ENCODE measurements around the gene VAV3. TPM values are rescaled to one million over a fixed set of nuclear protein-coding genes. Genes with fewer than 3 reads are reported as not detected.
"Not testable (repeated sequence)": the region's sequence is repeated elsewhere in the genome, so short reads cannot be mapped to it uniquely, and the experiment has no call there.

The VAV3 gene
- total RNA-seq, 2 donors from 2014 or later, result 2.5 to 4.3 TPM

DNA sequence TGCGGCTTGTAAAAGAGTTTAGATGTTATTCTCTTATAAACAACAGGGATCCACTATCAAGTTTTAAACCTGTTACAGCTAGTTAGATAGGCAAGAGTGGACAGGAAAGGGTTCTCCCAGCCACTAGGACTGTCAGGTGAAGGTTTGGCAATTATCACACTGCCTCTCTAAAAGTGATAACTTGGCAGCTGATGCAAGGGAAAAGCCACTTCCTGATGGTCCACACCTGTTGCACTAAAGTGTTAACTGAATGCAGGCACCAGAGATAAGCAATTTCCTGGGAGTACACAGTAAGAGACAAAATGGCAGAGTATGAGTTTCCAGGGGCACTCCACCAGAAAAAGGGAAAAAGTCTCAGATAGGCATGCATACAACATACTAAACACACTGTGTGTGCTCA, 99.4 kb downstream of the VAV3 start:
- no peak for ATAC-seq
- intact Hi-C loops (cut with DNase I), result no loop called here
- no peak for DNase-seq

DNA sequence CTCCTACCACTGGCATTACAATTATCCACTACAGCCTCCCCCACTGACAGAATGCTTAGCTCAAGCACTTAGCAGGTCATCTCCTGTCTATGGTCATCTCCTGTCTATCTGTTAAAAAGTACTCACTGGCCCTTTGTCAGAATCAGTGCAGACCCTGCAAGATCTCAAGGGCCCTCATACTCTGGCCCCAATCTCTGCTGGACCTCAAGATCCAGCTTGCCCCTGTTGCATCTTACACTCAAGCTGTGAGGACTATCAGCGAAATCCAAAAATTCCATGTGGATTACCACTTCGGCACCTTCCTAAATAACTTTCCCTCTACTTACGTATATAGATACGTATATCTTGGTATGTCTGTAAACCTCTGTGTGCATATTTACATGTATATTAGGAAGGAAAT, 101.6 kb downstream of the VAV3 start:
- no peak for ATAC-seq
- intact Hi-C loops (cut with DNase I), result no loop called here

GRCh38 chr1:107862064-107862463, 102.9 kb downstream of the VAV3 start:
- ATAC-seq (no peak), DNase-seq (no peak)
- intact Hi-C loops (cut with DNase I), result no loop called here

More for the DNA sequence above, 101.6 kb downstream of the VAV3 start:
- no peak for DNase-seq

DNA sequence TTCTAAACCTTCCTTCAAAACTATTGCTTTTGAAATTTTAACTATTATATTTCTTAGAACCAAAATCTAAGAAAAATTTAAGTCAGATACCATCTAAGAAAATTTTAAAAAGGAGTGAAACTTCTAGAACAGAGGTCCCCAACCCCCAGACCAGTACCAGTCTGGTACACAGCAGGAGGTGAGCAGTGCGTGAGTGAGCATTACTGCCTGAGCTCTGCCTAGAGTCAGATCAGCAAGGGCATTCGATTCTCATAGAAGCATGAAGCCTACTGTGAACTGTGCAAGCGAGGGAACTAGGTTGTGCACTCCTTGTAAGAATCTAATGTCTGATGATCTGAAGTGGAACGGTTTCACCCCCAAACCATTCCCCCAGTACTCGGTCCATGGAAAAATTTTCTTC, 106.7 kb downstream of the VAV3 start:
- intact Hi-C loops (cut with DNase I), result no loop called here
- no peak for DNase-seq
- ATAC-seq, result no peak

DNA sequence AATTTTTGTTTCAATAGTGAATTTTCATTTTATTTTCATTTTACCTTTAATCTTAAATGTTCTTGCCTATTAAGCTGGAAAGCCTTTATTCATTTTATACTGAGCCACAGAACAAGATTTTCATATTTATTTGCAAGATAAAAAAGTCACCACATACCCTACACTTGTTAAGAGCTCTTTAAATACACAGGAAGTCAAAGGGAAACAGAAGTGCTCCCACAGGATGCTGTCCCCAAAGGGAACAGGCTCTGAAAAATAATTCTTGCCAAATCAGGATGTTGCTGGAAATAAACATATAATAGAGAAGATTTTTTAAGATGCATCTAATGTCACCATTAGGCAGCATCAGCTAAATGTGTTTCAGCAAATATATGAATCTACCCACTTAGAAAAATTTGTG, 113.6 kb downstream of the VAV3 start:
- ATAC-seq (no peak), DNase-seq (no peak)
- intact Hi-C loops (cut with DNase I), result no loop called here

GRCh38 chr1:107844541-107845194, 120.3 kb downstream of the VAV3 start:
- DNase-seq, result peak; percentile 27

GRCh38 chr1:107843989-107844388, 121.0 kb downstream of the VAV3 start:
- ATAC-seq (no peak), DNase-seq (no peak)
- intact Hi-C loops (cut with DNase I), result loop anchor here in 1 of 2 donors (10.0 kb wide), 1 partner anchor 49 kb away; no protein-coding TSS in a partner anchor

More at GRCh38 chr1:107844541-107845194, 120.3 kb downstream of the VAV3 start:
- intact Hi-C loops (cut with DNase I), result loop anchor here in 1 of 2 donors (10.0 kb wide), 1 partner anchor 50 kb away; no protein-coding TSS in a partner anchor
- not testable (repeated sequence) for ATAC-seq

DNA sequence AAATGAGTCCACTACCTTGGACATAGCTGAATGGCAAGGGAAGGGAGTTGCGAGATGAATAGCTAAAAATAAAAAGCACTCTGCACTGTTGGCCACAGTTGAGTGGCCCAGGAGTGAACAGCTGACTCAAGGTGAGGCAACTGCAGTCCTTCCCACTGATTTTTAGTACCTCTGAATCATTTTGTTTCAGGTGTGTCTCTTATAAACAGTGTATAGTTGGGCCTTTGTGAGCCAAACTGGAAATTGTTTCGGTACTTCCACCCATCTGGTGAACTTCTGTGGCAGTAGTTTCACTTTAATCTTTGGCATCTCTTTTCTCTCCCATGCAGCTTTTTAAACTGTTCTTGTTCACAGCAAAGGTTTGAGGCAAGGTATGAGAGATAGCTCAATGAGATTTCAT, 122.7 kb downstream of the VAV3 start:
- intact Hi-C loops (cut with DNase I), result loop anchor here in 1 of 2 donors (10.0 kb wide), 1 partner anchor 47 kb away; no protein-coding TSS in a partner anchor
- ATAC-seq (no peak), DNase-seq (no peak)

GRCh38 chr1:107840725-107841124, 124.3 kb downstream of the VAV3 start:
- no peak for ATAC-seq
- intact Hi-C loops (cut with DNase I), result loop anchor here in 1 of 2 donors (10.0 kb wide), 1 partner anchor 46 kb away; no protein-coding TSS in a partner anchor

GRCh38 chr1:107838056-107838455, 126.9 kb downstream of the VAV3 start:
- intact Hi-C loops (cut with DNase I), result no loop called here
- no peak for DNase-seq
- ATAC-seq, result no peak

More at GRCh38 chr1:107840725-107841124, 124.3 kb downstream of the VAV3 start:
- DNase-seq, result no peak

DNA sequence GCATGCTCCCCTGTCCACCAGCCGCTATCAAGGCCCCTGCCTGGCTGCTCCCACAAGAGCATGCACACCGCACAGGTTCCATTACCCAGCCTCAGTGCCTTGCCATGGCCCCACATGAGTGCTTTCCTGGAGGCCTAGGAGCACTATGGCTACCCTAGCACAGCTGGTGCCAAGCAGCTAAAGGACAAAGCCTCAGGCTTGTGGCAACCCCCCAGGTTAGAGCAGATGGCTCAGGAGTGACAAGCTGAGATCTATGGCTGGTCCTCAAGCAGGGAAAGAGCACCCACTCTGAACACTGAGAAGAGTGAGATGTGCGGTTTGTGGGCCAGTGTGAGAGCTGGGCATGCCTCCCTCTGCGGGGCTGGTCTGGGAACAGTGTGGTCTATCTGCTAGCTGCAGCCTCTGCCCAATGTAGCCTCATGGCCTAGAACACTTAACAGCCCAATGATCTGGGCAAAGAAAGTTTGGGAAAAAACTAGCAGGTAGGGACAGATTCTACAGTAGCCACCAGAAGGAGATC, 129.8 kb downstream of the VAV3 start:
- DNase-seq, result no peak
- intact Hi-C loops (cut with DNase I), result no loop called here
- ATAC-seq, result no peak

DNA sequence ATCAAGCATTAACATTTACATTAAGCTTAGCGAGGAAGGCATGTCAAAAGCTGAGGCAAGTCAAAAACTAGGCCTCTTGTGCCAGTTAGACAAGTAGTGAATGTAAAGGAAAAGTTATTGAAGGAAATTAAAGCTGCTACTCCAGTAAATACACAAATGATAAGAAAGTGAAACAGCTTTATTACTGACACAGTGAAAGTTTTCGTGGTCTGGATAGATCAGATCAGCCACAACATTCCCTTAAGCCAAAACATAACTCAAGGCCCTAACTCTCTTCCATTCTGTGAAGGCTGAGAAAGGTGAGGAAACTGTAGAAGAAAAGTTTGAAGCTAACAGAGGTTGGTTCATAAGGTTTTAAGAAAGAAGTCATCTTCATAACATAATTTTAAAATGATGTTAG, 131.9 kb downstream of the VAV3 start:
- ATAC-seq, result no peak
- DNase-seq, result no peak
- intact Hi-C loops (cut with DNase I), result no loop called here

DNA sequence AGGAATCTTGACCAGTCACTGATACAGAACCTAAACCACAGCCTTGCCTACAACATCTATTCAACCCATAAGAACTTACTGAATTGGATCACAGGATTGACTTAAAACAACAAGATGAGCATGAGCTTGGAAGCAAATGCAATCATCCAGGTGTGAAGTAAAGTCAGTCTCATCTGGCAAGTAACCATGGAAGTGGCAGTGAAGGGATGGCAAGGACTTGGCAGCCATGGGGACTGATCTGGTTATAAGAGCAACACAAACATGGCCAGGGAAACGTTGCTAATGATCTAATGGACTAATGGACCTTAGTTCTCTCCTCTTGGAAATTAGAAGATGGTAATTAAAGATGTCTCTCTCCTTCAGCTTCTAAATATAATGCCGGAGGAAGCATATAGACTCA, 133.1 kb downstream of the VAV3 start:
- intact Hi-C loops (cut with DNase I), result no loop called here
- DNase-seq (no peak), ATAC-seq (no peak)

DNA sequence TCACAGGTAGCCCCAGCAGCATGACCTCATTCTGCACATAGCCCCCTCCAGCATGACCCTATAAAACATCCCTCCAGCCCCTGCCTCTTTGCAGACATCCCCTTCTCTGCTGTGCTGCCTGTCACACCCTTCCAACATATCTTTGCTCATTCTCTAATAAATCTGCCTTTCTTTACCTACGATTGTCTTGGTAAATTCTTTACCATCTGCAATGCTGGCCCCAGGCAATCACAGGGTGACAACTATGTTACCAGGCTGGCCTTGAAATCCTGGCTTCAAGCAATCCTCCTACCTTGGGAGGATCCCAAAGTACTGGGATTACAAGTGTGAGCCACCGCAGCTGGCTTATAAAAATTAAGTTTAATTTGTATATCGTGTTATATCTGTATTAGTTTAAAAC, 134.5 kb downstream of the VAV3 start:
- no peak for DNase-seq
- intact Hi-C loops (cut with DNase I), result no loop called here

DNA sequence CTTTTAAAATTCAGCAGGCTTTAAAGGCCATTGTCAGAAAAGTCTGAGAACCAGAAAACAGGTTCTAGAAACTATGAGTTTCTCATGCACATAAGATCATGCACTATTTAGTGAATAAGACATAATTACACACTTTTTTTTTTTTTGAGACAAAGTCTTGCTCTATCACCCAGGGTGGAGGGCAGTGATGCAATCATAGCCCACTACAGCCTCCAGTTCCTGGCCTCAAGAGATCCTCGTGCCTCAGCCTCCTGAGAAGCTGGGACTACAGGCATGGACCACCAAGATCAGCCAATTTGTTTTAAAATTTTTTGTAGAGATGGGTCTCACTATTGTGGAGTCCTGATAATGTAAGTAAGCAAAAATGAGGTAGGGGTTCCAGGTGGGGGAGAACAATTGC, 134.9 kb downstream of the VAV3 start:
- no peak for DNase-seq
- intact Hi-C loops (cut with DNase I), result no loop called here

More for the DNA sequence above, 134.5 kb downstream of the VAV3 start:
- ATAC-seq, result no peak

DNA sequence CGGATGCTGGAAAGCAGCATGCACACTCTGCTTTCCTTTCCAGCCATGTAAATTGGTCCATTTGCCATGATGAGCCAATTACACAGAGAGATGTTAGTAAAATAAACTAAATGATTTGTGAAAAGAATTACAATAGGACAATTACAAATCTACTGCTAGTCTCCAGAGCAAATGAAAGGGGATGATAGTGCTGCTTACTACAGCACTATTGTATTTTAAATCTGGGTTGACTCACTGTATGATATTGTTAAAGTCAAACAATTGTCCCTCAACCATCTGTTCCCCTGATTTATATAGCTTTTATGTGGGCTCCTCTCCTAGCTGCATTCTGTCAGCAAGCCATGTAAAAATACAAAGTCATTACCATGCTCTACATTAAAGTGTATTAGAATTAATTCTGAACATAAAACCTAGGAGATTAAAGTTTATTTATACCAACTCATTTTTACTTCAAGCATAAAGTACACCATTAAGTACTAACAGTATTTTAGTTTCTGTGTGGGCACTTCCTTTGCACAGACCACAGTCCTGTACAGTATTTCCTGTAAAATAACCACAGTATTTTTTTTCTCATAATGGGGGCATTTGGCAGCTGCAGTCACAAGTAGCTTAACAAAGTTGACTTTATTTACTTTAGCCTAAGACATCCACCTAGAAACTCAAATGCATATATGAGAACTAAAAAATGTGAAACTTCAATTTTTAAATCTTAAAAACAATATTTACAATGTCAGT, 135.8 kb downstream of the VAV3 start:
- ATAC-seq (no peak), DNase-seq (no peak)
- intact Hi-C loops (cut with DNase I), result no loop called here

More for the DNA sequence above, 134.9 kb downstream of the VAV3 start:
- no peak for ATAC-seq

GRCh38 chr1:107824946-107825345, 140.0 kb downstream of the VAV3 start:
- DNase-seq (no peak), ATAC-seq (no peak)
- intact Hi-C loops (cut with DNase I), result no loop called here

DNA sequence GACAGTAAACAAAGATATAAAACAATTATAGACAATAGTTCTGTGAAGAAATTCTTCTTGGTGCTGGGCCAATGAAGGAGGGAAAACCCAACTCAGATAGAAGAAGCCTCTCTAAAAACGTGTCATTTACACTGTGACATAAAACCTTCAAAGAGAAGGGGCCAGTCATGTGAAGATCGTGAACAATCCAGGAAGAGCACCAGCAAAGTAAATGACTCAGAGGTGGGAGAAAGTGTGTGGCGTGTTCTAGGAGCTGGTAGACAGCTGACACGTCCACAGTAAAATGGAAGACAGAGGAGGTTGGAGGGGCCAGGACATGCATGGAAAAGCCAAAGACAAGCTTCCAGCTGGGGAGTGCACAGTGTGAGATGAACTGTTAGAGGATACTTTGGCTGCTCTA, 143.6 kb downstream of the VAV3 start:
- intact Hi-C loops (cut with DNase I), result no loop called here
- no peak for ATAC-seq
- DNase-seq, result no peak

- intact Hi-C loops (cut with DNase I), result no loop called here
- no peak for ATAC-seq
- DNase-seq, result no peak
These were observed 144.2 kb downstream of the VAV3 start for GRCh38 chr1:107820801-107821200.

GRCh38 chr1:107817935-107818334, 147.0 kb downstream of the VAV3 start:
- DNase-seq (no peak), ATAC-seq (no peak)
- intact Hi-C loops (cut with DNase I), result no loop called here

Data from left cardiac atrium (tissue), 4 donors.